ENCODE measurements around the gene ECT2L. TPM values are rescaled to one million over a fixed set of nuclear protein-coding genes. Genes with fewer than 3 reads are reported as not detected.

Gene ECT2L
- total and polyA plus RNA-seq, 2 of the 13 experiments (the other 11 are each of a cell fraction or from before 2014, with no cell fraction given), result 0.12 TPM; not detected in 1

DNA sequence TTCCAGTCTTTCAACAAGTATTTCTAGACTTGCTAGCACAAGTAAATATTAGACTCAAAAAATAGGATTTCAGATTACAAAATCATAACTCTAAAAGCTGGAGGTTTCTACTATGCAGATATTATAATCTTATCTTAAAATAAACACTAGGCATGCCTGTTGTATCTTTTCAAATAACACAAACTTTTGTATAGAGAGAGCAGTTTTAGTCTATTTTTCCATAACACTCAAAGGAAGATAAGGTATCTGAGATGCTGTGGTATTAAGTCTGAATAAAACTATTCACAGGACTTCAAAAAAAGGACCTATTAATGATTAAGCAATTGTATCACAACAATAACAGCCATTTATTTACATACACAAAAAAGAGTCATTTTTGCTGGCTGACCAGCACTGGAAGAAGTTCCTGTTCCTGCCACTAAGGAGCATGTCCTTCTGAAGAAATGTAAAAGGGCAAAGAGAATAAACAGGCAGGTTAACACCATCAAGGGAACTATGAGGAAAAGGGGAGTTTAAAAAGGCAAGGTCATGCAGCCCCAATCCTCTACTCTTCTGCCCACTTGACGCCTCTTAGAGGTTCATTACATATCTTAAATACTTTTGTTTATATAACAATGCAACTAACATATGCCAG lies 152.8 kb downstream of the ECT2L start:
- Histone ChIP-seq H3K9me3 (ENCODE audit: low read length) (no peaks in the 10 kb centered on the region), H3K4me3 (replicated peaks in 1 of 3; ENCODE audit: insufficient read depth in 1 of 3, low read depth in 2 of 3, low read length in 3 of 3) (no peak overlapping the region), H2AFZ (ENCODE audit: low read length) (no peak overlapping the region), H3K4me1 (ENCODE audit: insufficient read depth, low read length) (peaks cover 10% of the 10 kb centered on the region; the same call in 1 of the 2 replicates), H3K27me3 (ENCODE audit: control insufficient read depth in 1 of 2, insufficient read depth in 2 of 2, low read length in 2 of 2) (no peaks in the 10 kb centered on the region), H4K20me1 (ENCODE audit: insufficient read depth, low read length) (peaks cover under 1% of the 10 kb centered on the region; the same call in 1 of the 2 replicates), H3K27ac (ENCODE audit: extremely low read length, insufficient read depth, low read length) (no peak overlapping the region), H3K36me3 (replicated peaks in 1 of 2; ENCODE audit: control insufficient read depth in 1 of 2, insufficient read depth in 2 of 2, low read length in 2 of 2) (peaks cover 4 to 14% of the 10 kb centered on the region in 2 experiments; a peak in 4 of 5 replicates), H3K4me2 (ENCODE audit: low read depth, low read length) (no peak overlapping the region), H3K79me2 (ENCODE audit: insufficient read depth, low read length) (peaks cover 21% of the 10 kb centered on the region), H3K9ac (ENCODE audit: insufficient read depth, low read depth, low read length) (no peak overlapping the region)
- BruUV-seq (replicated peaks), result no TSS peak
- ChIA-PET CTCF (ENCODE audit: low intra/inter-chr PET ratio, low total read pairs) (no interaction called here), POLR2A (no interaction called here)
- no peak for TF ChIP-seq ZNF501 (CRISPR knock-in tag; IDR thresholded peaks at IDR 0.05)
- TF ChIP-seq PRDM4 (CRISPR knock-in tag; IDR thresholded peaks at IDR 0.05; ENCODE audit: borderline replicate concordance), result no peak
- no peak for TF ChIP-seq GABPB1 (CRISPR knock-in tag; IDR thresholded peaks at IDR 0.05)
- no peak for TF ChIP-seq ZNF724P (CRISPR knock-in tag; IDR thresholded peaks at IDR 0.05; ENCODE audit: borderline replicate concordance)
- no peak for TF ChIP-seq ZNF781 (CRISPR knock-in tag; IDR thresholded peaks at IDR 0.05; ENCODE audit: borderline replicate concordance, not compliant biosample characterization)
- no peak for TF ChIP-seq MED13 (CRISPR knock-in tag; IDR thresholded peaks at IDR 0.05)
- no peak for TF ChIP-seq SP5 (CRISPR knock-in tag; IDR thresholded peaks at IDR 0.05; ENCODE audit: borderline replicate concordance, low read depth)
- TF ChIP-seq KMT2A (CRISPR knock-in tag; IDR thresholded peaks at IDR 0.05), result no peak
- TF ChIP-seq ZFP36L2 (CRISPR knock-in tag; IDR thresholded peaks at IDR 0.05), result no peak
- no peak for TF ChIP-seq ZNF276 (CRISPR knock-in tag; IDR thresholded peaks at IDR 0.05; ENCODE audit: low read depth)
- TF ChIP-seq TRAFD1 (CRISPR knock-in tag; IDR thresholded peaks at IDR 0.05; ENCODE audit: borderline replicate concordance), result no peak
- TF ChIP-seq NKX3-1 (CRISPR knock-in tag; IDR thresholded peaks at IDR 0.05), result no peak
- in situ Hi-C loops (cut with HindIII; ENCODE audit: extremely low pct_ligation_motif_present, low pct_unique_long_range_greater_than_20kb), result no loop called here
- FAIRE-seq, result no peak
- no peak for DNase-seq (ENCODE audit: low spot score)
- no peak; the same call in 2 of the 3 replicates for ATAC-seq
- intact Hi-C loops (cut with micrococcal nuclease; ENCODE audit: unreplicated experiment), result loop anchor here (5.0 kb wide), 1 partner anchor 39 kb away; the partner anchor contains the start of gene REPS1
- WGBS (ENCODE audit: low lambda C conversion rate), result 92% methylated on average over 1 of the region's 1 CpG
